A549 (cell line): ENCODE results near the gene CCDC71L. TPM values are rescaled to one million over a fixed set of nuclear protein-coding genes. Genes with fewer than 3 reads are reported as not detected.

Source experiments
- ATAC-seq, 2 experiments: fragments of 200-7000 bp in 1 of 2; fragments of >200 bp in 1 of 2; cut with Nextera tagmentation in 1 of 2; cut with Tn5 transposase in 1 of 2; 3 replicates each; pipeline versions ENCODE4 v1.8.0 to v1.9.1; 2018 to 2020; ENCODE audit warnings: mild to moderate bottlenecking in 1 of 2, moderate library complexity in 1 of 2
- CTCF ChIA-PET: fragments of 300-600 bp; sonication (Branson Sonifier 250); formaldehyde crosslinking; extraction: SDS; loops from one replicate; lab custom pipeline; 2021; ENCODE audit warnings: antibody characterized with exemption, inconsistent platforms; lab: Yijun Ruan, JAX
- POLR2A ChIA-PET: fragments of 350-600 bp; formaldehyde crosslinking; extraction: SDS; loops from one replicate; lab custom pipeline; 2021; ENCODE audit warnings: antibody characterized with exemption, inconsistent platforms; lab: Yijun Ruan, JAX
- DNase-seq, 2 experiments: peaks; one replicate each; pipeline versions ENCODE4 v3.0.0 to v3.0.0-alpha.2; 2011 to 2016; ENCODE audit warnings: low read depth in 1 of 2, low spot score in 1 of 2
- FAIRE-seq: peaks from 2 replicates; lab custom pipeline; 2011; peaks lifted over from hg19 to GRCh38; lab: Jason Lieb, UNC
- H3K27ac ChIP-seq, 2 experiments: fragments of >200 bp; sonication (Bioruptor Twin); formaldehyde crosslinking; 3 replicates each; pipeline ENCODE4 v1.5.1; 2016 to 2017
- H3K4me1 ChIP-seq: fragments of >200 bp; sonication (Bioruptor Twin); formaldehyde crosslinking; 3 replicates; pipeline ENCODE4 v1.6.1; 2016
- H3K4me2 ChIP-seq: fragments of >200 bp; sonication (Bioruptor Twin); formaldehyde crosslinking; 3 replicates; pipeline ENCODE4 v1.6.1; 2016
- H3K4me3 ChIP-seq: fragments of >200 bp; sonication (Bioruptor Twin); formaldehyde crosslinking; 3 replicates; pipeline ENCODE4 v1.5.1; 2016
- H3K9me3 ChIP-seq: fragments of >200 bp; sonication (Bioruptor Twin); formaldehyde crosslinking; 3 replicates; pipeline ENCODE4 v1.6.1; 2016
- CBX2 ChIP-seq: fragments of 200-600 bp; sonication (generic); IDR thresholded peaks from 2 replicates; pipeline ENCODE4 v1.6.1; 2016; ENCODE audit warnings: low read depth, mild to moderate bottlenecking, borderline replicate concordance
- CEBPB ChIP-seq, 2 experiments: fragments of >200 bp in 1 of 2; sonication (Bioruptor Twin) in 1 of 2; formaldehyde crosslinking in 1 of 2; IDR thresholded peaks; 2 replicates each; pipeline ENCODE4 v1.6.1; 2012 to 2016
- CHD2 ChIP-seq: fragments of 150-350 bp; IDR thresholded peaks from 2 replicates; pipeline ENCODE4 v1.6.1; 2014; ENCODE audit warnings: low read length; ENCODE audit not compliant: partially characterized antibody
- EHMT2 ChIP-seq: fragments of 200-600 bp; sonication (generic); IDR thresholded peaks from 2 replicates; pipeline ENCODE4 v1.6.1; 2016; ENCODE audit warnings: antibody characterized with exemption, low read depth, mild to moderate bottlenecking, moderate library complexity
- EP300 ChIP-seq, 2 experiments: fragments of >200 bp; sonication (Bioruptor Twin); formaldehyde crosslinking; IDR thresholded peaks; 2 replicates in 1 of 2; 3 replicates in 1 of 2; pipeline ENCODE4 v1.6.1; 2016 to 2017
- ESRRA ChIP-seq: fragments of 150-350 bp; IDR thresholded peaks from 2 replicates; pipeline ENCODE4 v1.6.1; 2014; ENCODE audit warnings: mild to moderate bottlenecking, low read length, borderline replicate concordance
- FOSB ChIP-seq: fragments of 250-450 bp; sonication (Bioruptor Pico); IDR thresholded peaks from 2 replicates; pipeline ENCODE4 v1.5.0; 2020; ENCODE audit warnings: mild to moderate bottlenecking, moderate library complexity
- HDAC2 ChIP-seq: fragments of 200-600 bp; sonication (generic); IDR thresholded peaks from 2 replicates; pipeline ENCODE4 v1.6.1; 2016
- HOXB13 ChIP-seq: fragments of 250-450 bp; sonication (Bioruptor Pico); IDR thresholded peaks from 2 replicates; pipeline ENCODE4 v1.5.0; 2020; ENCODE audit warnings: low read depth, mild to moderate bottlenecking, moderate library complexity
- MAFK ChIP-seq: fragments of 450-650 bp; IDR thresholded peaks from 2 replicates; pipeline ENCODE4 v1.6.1; 2014; ENCODE audit not compliant: partially characterized antibody
- NPAS2 ChIP-seq: fragments of 250-450 bp; sonication (Bioruptor Pico); IDR thresholded peaks from 2 replicates; pipeline ENCODE4 v1.8.0; 2022; ENCODE audit warnings: mild to moderate bottlenecking, moderate library complexity, borderline replicate concordance
- RARB ChIP-seq: fragments of 250-450 bp; sonication (Bioruptor Pico); IDR thresholded peaks from 2 replicates; pipeline ENCODE4 v1.8.0; 2021; ENCODE audit warnings: mild to moderate bottlenecking, moderate library complexity
- RCOR1 ChIP-seq: fragments of 150-350 bp; IDR thresholded peaks from 2 replicates; pipeline ENCODE4 v1.6.1; 2014; ENCODE audit warnings: antibody characterized with exemption, low read length, low read depth
- TFCP2L1 ChIP-seq: fragments of 250-450 bp; sonication (Bioruptor Pico); IDR thresholded peaks from 2 replicates; pipeline ENCODE4 v1.5.0; 2021; ENCODE audit warnings: mild to moderate bottlenecking
- ZSCAN20 ChIP-seq: fragments of 250-450 bp; sonication (Bioruptor Pico); IDR thresholded peaks from 2 replicates; pipeline ENCODE4 v1.8.0; 2022; ENCODE audit warnings: mild to moderate bottlenecking, moderate library complexity
- WGBS: methylation state at CpG from one replicate; pipeline ENCODE4 v1.1.6; 2017; ENCODE audit errors: missing lambda C conversion rate; 5-methylcytosine and 5-hydroxymethylcytosine counted together
- polyA plus RNA-seq, 4 experiments: library from polyadenylated mRNA; depleted of rRNA in 3 of 4; stranded (reverse); fragments of >200 nt; fragmentation: RNase III in 1 of 4; extraction: RNeasy Plus Mini Kit Qiagen cat#74134 plus additional on column Dnase treatment in 1 of 4; gene quantifications; 2 replicates in 3 of 4; 3 replicates in 1 of 4; pipeline ENCODE4 v1.2.3, GENCODE V29; 2011 to 2017
- TF ChIP-seq, protein P1 (sequence below): fragments of >200 bp; sonication (Bioruptor Twin); formaldehyde crosslinking; IDR thresholded peaks from 3 replicates; pipeline ENCODE4 v1.5.1; 2016
- TF ChIP-seq, protein P2 (sequence below): IDR thresholded peaks from 2 replicates; pipeline ENCODE4 v1.6.1; 2012
- TF ChIP-seq, protein P3 (sequence below): IDR thresholded peaks from 2 replicates; pipeline ENCODE4 v1.6.1; 2012
- TF ChIP-seq, protein P4 (sequence below): fragments of >200 bp; sonication (Bioruptor Twin); formaldehyde crosslinking; IDR thresholded peaks from 2 replicates; pipeline ENCODE4 v1.6.1; 2016
- TF ChIP-seq, protein P5 (sequence below): fragments of 250-450 bp; sonication (Bioruptor Pico); IDR thresholded peaks from 2 replicates; pipeline ENCODE4 v1.5.0; 2020; ENCODE audit warnings: low read depth, mild to moderate bottlenecking, moderate library complexity

CCDC71L gene
- polyA plus RNA-seq, 2 of the 4 experiments (the other 2 are of a cell fraction), result 9.1 to 11.4 TPM

DNA sequence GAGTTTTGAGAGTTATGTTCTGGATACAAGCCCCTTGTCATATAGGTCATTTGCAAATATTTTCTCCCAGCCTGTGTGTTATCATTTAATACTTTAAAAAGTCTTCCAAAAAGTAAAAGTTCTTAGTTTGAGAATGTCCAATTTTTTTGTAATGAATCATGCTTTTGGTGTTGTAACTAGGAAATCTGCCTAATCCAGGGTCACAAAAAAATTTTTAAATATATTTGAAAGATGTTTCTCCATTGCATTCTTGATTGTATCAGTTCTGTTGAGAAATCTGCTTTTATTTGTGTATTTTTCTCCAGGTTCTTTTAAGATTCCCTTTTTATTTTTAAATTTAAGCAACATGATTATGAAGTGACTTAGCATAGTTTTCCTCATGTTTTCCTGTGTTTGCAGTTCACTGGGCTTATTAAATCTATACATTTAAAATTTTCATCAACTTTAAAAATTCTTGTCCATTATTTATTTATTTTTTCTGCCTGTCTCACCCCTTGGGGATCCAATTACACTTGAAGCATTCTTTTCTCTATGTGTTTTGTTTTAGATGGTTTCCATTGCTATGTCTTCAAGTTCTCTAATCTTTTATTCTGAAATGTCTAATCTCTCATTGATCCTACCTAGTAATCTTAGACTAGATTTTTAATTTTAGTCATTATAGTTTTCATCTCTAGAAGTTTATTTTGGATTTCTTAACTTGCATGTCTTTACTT, 47.0 kb downstream of the CCDC71L start:
- ChIA-PET POLR2A (no interaction called here), CTCF (no interaction called here)
- FAIRE-seq (no peak), ATAC-seq (no peak), DNase-seq (no peak)
- Histone ChIP-seq H3K27ac (no peak overlapping the region), H3K4me3 (no peak overlapping the region), H3K4me2 (no peak overlapping the region), H3K9me3 (no peaks in the 10 kb centered on the region), H3K4me1 (no peaks in the 10 kb centered on the region)
- TF ChIP-seq ESRRA (no peak), CEBPB (IDR thresholded peaks at IDR 0.05) (no peak), CHD2 (no peak), NPAS2 (CRISPR knock-in tag) (no peak), FOSB (CRISPR knock-in tag) (no peak), MAFK (no peak), CBX2 (no peak)

DNA sequence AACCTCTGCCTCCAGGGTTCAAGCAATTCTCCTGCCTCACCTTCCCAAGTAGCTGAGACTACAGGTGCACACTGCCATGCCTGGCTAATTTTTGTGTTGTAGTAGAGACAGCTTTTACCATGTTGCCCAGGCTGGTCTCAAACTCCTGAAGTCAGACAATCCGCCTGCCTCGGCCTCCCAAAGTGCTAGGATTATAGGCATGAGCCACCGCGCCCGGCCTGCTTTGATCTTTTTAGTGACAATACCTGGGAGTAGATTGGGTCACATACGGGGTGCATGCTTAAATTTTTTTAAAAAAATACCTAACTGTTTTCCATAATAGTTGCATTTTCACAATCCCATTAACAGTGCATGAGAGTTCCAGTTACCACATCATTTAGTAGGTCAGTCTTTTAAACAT, 47.7 kb downstream of the CCDC71L start:
- Histone ChIP-seq H3K4me1 (no peaks in the 10 kb centered on the region), H3K4me2 (no peak overlapping the region), H3K4me3 (no peak overlapping the region), H3K9me3 (no peaks in the 10 kb centered on the region), H3K27ac (no peak overlapping the region)
- ATAC-seq (no peak), FAIRE-seq (no peak), DNase-seq (no peak)
- TF ChIP-seq, protein P1, sequence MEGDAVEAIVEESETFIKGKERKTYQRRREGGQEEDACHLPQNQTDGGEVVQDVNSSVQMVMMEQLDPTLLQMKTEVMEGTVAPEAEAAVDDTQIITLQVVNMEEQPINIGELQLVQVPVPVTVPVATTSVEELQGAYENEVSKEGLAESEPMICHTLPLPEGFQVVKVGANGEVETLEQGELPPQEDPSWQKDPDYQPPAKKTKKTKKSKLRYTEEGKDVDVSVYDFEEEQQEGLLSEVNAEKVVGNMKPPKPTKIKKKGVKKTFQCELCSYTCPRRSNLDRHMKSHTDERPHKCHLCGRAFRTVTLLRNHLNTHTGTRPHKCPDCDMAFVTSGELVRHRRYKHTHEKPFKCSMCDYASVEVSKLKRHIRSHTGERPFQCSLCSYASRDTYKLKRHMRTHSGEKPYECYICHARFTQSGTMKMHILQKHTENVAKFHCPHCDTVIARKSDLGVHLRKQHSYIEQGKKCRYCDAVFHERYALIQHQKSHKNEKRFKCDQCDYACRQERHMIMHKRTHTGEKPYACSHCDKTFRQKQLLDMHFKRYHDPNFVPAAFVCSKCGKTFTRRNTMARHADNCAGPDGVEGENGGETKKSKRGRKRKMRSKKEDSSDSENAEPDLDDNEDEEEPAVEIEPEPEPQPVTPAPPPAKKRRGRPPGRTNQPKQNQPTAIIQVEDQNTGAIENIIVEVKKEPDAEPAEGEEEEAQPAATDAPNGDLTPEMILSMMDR, result no peak
- TF ChIP-seq TFCP2L1 (CRISPR knock-in tag) (no peak), EP300 (IDR thresholded peaks at IDR 0.05) (no peak), CBX2 (no peak), ZSCAN20 (CRISPR knock-in tag) (no peak), RARB (CRISPR knock-in tag) (no peak), CEBPB (IDR thresholded peaks at IDR 0.05) (no peak), HOXB13 (no peak), ESRRA (no peak)
- TF ChIP-seq, protein P2, sequence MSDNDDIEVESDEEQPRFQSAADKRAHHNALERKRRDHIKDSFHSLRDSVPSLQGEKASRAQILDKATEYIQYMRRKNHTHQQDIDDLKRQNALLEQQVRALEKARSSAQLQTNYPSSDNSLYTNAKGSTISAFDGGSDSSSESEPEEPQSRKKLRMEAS, result no peak
- ChIA-PET CTCF (no interaction called here), POLR2A (no interaction called here)
- WGBS, result 77% methylated on average over 6 of the region's 6 CpGs

DNA sequence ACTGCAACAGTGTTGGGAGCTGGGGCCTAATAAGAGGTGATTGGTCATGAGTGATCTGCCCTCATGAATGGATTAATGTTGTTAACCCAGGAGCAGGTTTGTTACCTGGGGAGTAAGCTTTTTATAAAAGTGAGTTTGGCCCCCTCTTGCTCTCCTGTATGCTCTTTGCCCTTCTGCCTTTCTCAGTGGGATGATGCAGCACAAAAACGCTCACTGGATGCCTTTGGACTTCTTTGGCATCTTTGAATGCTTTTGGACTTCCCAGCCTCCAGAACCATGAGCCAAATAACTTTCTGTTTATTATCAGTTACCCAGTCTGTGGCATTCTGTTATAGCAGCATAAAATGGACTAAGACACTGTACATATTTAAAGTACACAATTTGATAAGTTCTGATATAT, 48.5 kb downstream of the CCDC71L start:
- Histone ChIP-seq H3K4me1 (no peaks in the 10 kb centered on the region), H3K27ac (no peak overlapping the region), H3K9me3 (no peaks in the 10 kb centered on the region), H3K4me2 (no peak overlapping the region), H3K4me3 (no peak overlapping the region)
- WGBS, result 9% methylated on average over 1 of the region's 1 CpG
- no peak for TF ChIP-seq ZSCAN20 (CRISPR knock-in tag)
- no peak for TF ChIP-seq RCOR1
- TF ChIP-seq, protein P2, result no peak
- TF ChIP-seq, protein P3, sequence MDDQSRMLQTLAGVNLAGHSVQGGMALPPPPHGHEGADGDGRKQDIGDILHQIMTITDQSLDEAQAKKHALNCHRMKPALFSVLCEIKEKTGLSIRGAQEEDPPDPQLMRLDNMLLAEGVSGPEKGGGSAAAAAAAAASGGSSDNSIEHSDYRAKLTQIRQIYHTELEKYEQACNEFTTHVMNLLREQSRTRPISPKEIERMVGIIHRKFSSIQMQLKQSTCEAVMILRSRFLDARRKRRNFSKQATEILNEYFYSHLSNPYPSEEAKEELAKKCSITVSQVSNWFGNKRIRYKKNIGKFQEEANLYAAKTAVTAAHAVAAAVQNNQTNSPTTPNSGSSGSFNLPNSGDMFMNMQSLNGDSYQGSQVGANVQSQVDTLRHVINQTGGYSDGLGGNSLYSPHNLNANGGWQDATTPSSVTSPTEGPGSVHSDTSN, result no peak
- no peak for TF ChIP-seq EHMT2
- TF ChIP-seq, protein P4, sequence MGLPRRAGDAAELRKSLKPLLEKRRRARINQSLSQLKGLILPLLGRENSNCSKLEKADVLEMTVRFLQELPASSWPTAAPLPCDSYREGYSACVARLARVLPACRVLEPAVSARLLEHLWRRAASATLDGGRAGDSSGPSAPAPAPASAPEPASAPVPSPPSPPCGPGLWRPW, result no peak
- no peak for TF ChIP-seq HDAC2
- TF ChIP-seq, protein P5, sequence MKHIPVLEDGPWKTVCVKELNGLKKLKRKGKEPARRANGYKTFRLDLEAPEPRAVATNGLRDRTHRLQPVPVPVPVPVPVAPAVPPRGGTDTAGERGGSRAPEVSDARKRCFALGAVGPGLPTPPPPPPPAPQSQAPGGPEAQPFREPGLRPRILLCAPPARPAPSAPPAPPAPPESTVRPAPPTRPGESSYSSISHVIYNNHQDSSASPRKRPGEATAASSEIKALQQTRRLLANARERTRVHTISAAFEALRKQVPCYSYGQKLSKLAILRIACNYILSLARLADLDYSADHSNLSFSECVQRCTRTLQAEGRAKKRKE (CRISPR knock-in tag), result no peak
- no peak for FAIRE-seq
- ATAC-seq, result no peak
- DNase-seq, result no peak
- ChIA-PET CTCF (interaction anchor here (0.6 kb wide), 1 partner anchor 70 kb away, joined by 3 read pairs; no protein-coding TSS in a partner anchor), POLR2A (no interaction called here)
